GM19239 (cell line): Measurements from ENCODE around the gene REG3G.
"Not testable (repeated sequence)": the region's sequence is repeated elsewhere in the genome, so short reads cannot be mapped to it uniquely, and the experiment has no call there.

ENCODE experiments used
- DNase-seq: peaks from one replicate; pipeline ENCODE4 v3.0.0; 2011; ENCODE audit warnings: low spot score; ENCODE audit not compliant: insufficient read length
- FAIRE-seq: peaks from 2 replicates; lab custom pipeline; 2011; peaks lifted over from hg19 to GRCh38; lab: Jason Lieb, UNC

REG3G gene

GRCh38 chr2:79011496-79011895 is 14.0 kb upstream of the REG3G start:
- DNase-seq: no peak
- FAIRE-seq: no peak

- FAIRE-seq (no peak), DNase-seq (no peak)
Observed at GRCh38 chr2:79013629-79014028, 11.9 kb upstream of the REG3G start.

DNA sequence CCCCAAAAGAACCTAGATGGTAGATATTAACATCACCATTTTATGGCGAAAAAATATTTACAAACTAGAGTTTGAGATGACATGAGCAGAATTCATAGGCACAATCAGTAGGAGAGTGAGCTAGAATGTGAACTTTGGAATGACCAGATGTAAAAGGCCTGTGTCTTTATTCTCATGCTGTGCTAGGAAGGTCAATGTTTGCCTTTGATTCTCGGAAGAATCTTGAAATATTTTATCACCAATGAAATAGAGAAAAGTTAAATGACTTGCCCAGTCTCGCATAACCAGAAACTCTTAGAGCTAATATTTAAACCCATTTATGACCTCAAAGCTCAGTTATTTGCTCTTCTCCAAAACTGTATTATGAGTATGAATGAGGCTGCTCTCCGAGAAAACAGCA is 9.2 kb upstream of the REG3G start:
- no peak for FAIRE-seq
- no peak for DNase-seq

GRCh38 chr2:79026061-79026460 is 559 bp downstream of the REG3G start:
- DNase-seq: no peak
- FAIRE-seq: no peak

GRCh38 chr2:79039944-79040343 is 14.4 kb downstream of the REG3G start:
- FAIRE-seq: no peak
- DNase-seq: no peak

DNA sequence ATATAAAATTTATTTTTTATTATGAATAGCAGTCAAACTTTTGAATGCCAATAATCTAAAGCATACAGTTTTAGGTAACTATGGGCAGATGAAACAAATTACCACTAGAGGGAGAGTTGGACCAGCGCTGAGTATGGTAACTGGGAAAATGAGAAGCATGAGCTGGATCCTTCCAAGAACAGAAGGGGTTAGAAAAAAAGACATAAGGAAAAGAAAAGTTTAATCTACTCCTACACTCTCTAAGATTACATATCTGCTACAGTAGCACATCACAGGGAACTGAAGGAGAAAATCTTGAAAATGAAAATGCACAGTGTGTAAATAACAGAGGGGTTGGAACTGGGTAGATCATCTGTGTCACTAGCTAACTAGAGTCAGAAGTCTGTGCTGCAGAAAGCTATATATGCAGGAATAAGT is 15.5 kb downstream of the REG3G start:
- FAIRE-seq: no peak
- DNase-seq: no peak

- not testable (repeated sequence) for FAIRE-seq
Observed at GRCh38 chr2:79053486-79053885, 28.0 kb downstream of the REG3G start.

GRCh38 chr2:79054769-79055168 is 29.3 kb downstream of the REG3G start:
- FAIRE-seq, DNase-seq: not testable (repeated sequence)

More at GRCh38 chr2:79053486-79053885, 28.0 kb downstream of the REG3G start:
- not testable (repeated sequence) for DNase-seq

DNA sequence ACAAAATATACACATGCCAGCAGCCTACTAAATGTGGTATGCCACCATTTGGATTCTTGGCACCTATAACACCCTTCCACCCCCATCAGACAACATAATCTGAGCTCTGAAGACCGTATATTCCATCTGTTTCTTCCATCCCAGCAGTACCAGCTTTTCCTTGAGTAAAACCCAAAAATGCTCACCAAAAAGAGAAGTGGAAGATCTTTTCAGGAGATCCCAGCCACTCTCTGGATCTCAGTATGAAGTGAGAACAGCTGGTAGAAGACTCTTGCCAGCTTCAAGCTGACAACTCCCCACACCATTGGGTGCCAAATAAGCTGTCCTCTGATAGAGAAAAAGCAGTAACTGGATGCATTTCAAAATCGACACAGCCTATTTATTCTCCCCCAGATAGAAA is 39.7 kb downstream of the REG3G start:
- DNase-seq (no peak), FAIRE-seq (no peak)

DNA sequence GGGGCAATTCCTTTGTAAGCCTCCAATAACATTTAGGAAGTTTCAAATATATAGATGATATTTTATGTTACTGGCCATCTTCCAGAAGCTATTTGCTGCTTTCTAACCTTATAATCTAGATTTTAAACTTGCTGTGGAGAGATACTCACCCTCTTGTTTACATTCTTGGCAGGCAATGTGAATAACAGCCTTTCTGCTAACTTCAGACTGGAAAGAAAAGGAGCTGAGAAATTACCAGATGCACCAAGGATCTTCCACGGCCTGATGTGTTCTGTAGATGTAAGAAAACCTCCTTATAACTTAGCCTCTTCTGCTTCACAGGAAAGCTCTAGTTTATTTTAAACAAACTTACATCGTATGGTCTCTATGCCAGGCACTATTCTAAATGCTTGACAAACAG is 45.6 kb downstream of the REG3G start:
- no peak for DNase-seq
- no peak for FAIRE-seq
